AG04450 (cell line): ENCODE data around the gene COL23A1. TPM values are rescaled to one million over a fixed set of nuclear protein-coding genes. Genes with fewer than 3 reads are reported as not detected.

ENCODE experiments used
- CTCF ChIA-PET: fragments of 300-600, 350-600 bp; formaldehyde crosslinking; extraction: SDS; loops from one replicate; lab custom pipeline; 2022; ENCODE audit warnings: antibody characterized with exemption, inconsistent platforms; lab: Charles Lee
- POLR2A ChIA-PET: fragments of 350-600 bp; formaldehyde crosslinking; extraction: SDS; loops from one replicate; lab custom pipeline; 2021; ENCODE audit warnings: antibody characterized with exemption, inconsistent platforms; lab: Yijun Ruan, JAX
- DNase-seq: peaks from one replicate; pipeline ENCODE4 v3.0.0-alpha.2; 2011; ENCODE audit warnings: low read depth, low spot score
- H3K27ac ChIP-seq: one replicate; pipeline ENCODE4 v1.5.1; 2012; ENCODE audit warnings: low read depth, low read length, control low read depth
- H3K27me3 ChIP-seq: one replicate; pipeline ENCODE4 v1.6.0; 2012; ENCODE audit warnings: low read length; ENCODE audit not compliant: control insufficient read depth, insufficient read depth
- H3K4me3 ChIP-seq: 2 replicates; pipeline ENCODE4 v1.5.1; 2011; ENCODE audit warnings: mild to moderate bottlenecking, low read depth, low read length, control low read depth
- H3K9me3 ChIP-seq: 2 replicates; pipeline ENCODE4 v1.5.1; 2012; ENCODE audit warnings: low read length; ENCODE audit not compliant: control insufficient read depth, insufficient read depth
- polyA plus RNA-seq: library from polyadenylated mRNA; depleted of rRNA; stranded (reverse); fragments of >200 nt; gene quantifications from 2 replicates; pipeline ENCODE4 v1.2.3, GENCODE V29; 2011
- TF ChIP-seq, protein P1 (sequence below): IDR thresholded peaks from 2 replicates; pipeline ENCODE4 v1.5.1; 2011; ENCODE audit warnings: low read depth, low read length, control low read depth, inconsistent platforms

Gene COL23A1
- polyA plus RNA-seq, 1 experiment = not detected

DNA sequence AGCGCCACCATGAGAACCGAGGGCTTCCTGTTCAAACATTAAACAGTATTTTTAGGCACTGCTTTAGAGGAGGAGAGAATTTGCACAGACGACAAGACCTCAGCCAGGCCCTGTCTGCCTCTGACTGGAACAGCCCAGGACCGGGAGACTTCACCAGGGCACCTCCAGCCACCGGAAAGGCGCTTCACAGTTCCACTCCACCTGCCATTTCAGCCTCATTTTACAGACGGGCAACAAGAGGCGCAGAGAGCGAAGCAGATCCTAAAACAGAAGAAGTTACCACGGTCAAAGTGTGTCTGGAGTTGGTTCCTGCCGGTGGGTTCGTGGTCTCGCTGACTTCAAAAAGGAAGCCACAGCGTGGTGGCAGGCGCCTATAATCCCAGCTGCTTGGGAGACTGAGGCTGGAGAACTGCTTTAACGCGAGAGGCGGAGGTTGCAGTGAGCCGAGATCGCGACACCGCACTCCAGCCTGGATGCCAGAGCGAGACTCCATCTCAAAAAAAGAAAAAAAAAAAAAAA, 28.4 kb downstream of the COL23A1 start:
- Histone ChIP-seq H3K27me3 (no peaks in the 10 kb centered on the region), H3K4me3 (no peak overlapping the region), H3K27ac (no peak overlapping the region), H3K9me3 (peaks cover 60% of the 10 kb centered on the region)
- no peak for DNase-seq
- TF ChIP-seq, protein P1, sequence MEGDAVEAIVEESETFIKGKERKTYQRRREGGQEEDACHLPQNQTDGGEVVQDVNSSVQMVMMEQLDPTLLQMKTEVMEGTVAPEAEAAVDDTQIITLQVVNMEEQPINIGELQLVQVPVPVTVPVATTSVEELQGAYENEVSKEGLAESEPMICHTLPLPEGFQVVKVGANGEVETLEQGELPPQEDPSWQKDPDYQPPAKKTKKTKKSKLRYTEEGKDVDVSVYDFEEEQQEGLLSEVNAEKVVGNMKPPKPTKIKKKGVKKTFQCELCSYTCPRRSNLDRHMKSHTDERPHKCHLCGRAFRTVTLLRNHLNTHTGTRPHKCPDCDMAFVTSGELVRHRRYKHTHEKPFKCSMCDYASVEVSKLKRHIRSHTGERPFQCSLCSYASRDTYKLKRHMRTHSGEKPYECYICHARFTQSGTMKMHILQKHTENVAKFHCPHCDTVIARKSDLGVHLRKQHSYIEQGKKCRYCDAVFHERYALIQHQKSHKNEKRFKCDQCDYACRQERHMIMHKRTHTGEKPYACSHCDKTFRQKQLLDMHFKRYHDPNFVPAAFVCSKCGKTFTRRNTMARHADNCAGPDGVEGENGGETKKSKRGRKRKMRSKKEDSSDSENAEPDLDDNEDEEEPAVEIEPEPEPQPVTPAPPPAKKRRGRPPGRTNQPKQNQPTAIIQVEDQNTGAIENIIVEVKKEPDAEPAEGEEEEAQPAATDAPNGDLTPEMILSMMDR = no peak
- ChIA-PET CTCF (no interaction called here), POLR2A (no interaction called here)

DNA sequence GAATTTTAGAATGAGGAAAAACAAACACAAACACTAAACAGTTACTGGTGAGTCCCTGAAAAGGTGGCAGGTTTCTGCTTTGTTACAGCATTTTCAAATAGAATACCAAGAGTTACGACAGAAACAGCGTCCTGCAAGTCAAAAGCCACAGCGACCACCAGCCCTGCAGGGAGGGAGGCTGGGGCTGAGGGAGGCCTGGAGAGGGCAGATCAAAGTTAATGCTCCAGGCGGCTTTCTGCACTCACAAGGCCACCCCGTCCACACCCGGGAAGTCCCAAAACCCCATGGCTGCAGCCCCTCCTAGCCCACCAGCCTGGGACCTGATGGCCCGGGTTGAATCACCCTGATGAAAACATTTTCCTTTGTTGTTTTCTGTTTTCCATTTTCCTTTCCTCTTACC, 29.3 kb downstream of the COL23A1 start:
- ChIA-PET POLR2A (no interaction called here), CTCF (no interaction called here)
- H3K27ac ChIP-seq = no peak overlapping the region
- no peak overlapping the region for H3K4me3 ChIP-seq
- peaks cover 66% of the 10 kb centered on the region for H3K9me3 ChIP-seq
- DNase-seq = no peak
- no peaks in the 10 kb centered on the region for H3K27me3 ChIP-seq
- TF ChIP-seq, protein P1 = no peak

DNA sequence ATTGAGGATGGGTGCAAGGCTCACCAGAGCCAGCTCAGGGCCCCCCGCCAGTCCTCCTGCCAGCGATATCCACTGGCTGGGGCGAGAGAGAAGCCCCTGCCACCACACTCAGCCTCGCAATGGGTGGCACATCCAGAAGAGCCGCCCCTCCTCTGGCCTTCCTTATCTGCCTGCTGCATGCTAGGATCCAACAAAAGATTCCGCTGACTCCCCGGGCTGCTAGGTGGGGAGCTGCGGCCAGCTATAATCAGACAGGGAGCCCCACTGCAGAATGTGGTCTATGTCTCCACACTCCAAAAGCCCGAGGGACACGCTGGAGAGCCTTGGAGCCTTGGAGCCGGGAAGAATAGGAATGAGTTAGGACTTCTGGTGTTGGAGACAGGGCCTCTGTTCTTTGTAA, 32.8 kb downstream of the COL23A1 start:
- TF ChIP-seq, protein P1 = no peak
- peaks cover 65% of the 10 kb centered on the region for H3K9me3 ChIP-seq
- CTCF ChIA-PET = no interaction called here

DNA sequence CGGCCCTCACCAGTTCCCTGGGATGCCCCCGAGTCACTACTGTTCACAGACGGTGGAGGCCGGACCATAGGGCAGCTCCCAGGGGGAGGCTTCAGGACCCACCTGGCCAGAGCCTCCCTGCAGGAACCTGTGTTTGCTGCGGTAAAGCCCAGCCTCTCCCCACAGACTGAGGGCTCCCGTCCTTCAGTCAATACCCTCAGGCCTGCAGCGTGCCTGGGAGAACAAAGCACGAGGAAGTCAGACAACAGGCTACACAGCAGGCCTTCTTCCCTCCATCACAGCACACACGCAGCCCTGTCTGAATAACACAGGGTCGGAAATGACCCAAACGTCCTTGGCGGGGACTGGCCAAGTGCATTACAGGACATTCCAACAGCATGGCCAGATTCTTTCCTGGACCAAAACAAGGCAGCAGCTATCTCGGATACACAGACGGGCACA, 34.4 kb downstream of the COL23A1 start:
- Histone ChIP-seq H3K4me3 (no peak overlapping the region), H3K27me3 (no peaks in the 10 kb centered on the region), H3K27ac (no peak overlapping the region), H3K9me3 (peaks cover 52% of the 10 kb centered on the region)
- no peak for DNase-seq
- ChIA-PET POLR2A (no interaction called here), CTCF (no interaction called here)
- TF ChIP-seq, protein P1 = no peak

More for the DNA sequence above, 32.8 kb downstream of the COL23A1 start:
- Histone ChIP-seq H3K4me3 (no peak overlapping the region), H3K27me3 (no peaks in the 10 kb centered on the region), H3K27ac (no peak overlapping the region)
- POLR2A ChIA-PET = no interaction called here
- no peak for DNase-seq

DNA sequence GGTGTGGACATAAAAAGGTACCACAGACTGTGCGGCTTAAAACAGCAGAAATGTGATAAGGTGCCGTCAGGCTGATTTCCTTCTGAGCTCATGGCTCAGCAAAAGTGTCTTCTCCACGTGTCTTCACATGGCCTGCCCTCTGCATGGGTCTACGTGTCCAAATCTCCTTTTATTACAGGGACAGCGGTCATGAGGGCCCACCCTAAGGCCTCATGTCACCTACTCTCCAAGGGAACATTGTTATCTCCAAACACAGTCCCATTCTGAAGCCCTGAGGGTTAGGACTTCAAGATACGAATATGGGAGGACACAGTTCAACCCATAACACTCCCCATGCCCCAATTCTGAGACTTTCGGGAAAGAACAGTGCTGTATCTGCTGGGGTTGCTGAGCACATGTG, 35.2 kb downstream of the COL23A1 start:
- H3K27me3 ChIP-seq = no peaks in the 10 kb centered on the region
- H3K27ac ChIP-seq = no peak overlapping the region
- ChIA-PET CTCF (no interaction called here), POLR2A (no interaction called here)
- DNase-seq = no peak
- H3K4me3 ChIP-seq = no peak overlapping the region
- TF ChIP-seq, protein P1 = no peak
- H3K9me3 ChIP-seq = peaks cover 47% of the 10 kb centered on the region
